ENCODE data around the gene STX10.

DNA sequence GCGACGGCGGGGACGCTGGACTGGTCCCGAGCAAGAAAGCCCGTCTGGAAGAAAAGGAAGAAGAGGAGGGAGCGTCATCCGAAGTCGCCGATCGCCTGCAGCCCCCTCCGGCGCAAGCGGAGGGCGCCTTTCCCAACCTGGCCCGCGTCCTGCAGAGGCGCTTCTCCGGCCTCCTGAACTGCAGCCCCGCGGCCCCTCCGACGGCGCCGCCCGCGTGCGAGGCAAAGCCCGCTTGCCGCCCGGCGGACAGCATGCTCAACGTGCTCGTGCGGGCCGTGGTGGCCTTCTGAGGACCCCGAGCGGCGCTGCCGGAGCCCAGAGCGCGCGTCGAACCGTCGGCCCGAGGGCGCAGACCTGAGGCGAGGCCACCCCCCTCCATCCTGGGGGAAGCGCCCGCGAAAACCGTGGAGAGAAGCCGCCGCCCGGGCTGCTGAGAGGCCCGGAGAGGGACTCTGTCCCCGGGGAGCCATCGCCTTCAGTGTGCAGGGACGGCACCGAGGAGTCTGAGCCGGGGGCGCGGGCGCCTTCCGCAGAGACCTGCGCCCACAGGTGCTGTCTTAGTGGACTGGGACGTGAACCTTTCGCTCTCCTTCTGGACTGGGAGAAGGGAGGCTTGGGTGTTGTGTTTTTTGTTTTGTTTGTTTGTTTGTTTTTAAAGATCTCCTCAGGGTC is 3.5 kb upstream of the STX10 start:
- TF ChIP-seq, protein P1, sequence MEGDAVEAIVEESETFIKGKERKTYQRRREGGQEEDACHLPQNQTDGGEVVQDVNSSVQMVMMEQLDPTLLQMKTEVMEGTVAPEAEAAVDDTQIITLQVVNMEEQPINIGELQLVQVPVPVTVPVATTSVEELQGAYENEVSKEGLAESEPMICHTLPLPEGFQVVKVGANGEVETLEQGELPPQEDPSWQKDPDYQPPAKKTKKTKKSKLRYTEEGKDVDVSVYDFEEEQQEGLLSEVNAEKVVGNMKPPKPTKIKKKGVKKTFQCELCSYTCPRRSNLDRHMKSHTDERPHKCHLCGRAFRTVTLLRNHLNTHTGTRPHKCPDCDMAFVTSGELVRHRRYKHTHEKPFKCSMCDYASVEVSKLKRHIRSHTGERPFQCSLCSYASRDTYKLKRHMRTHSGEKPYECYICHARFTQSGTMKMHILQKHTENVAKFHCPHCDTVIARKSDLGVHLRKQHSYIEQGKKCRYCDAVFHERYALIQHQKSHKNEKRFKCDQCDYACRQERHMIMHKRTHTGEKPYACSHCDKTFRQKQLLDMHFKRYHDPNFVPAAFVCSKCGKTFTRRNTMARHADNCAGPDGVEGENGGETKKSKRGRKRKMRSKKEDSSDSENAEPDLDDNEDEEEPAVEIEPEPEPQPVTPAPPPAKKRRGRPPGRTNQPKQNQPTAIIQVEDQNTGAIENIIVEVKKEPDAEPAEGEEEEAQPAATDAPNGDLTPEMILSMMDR (conservative IDR thresholded peaks at IDR 0.05) = peak; percentile 44; the same call in 1 of the 2 replicates
- TF ChIP-seq ZFX (IDR thresholded peaks at IDR 0.05) = no peak

All from C4-2B (cell line).